ENCODE results near the gene SOST. TPM values are rescaled to one million over a fixed set of nuclear protein-coding genes. Genes with fewer than 3 reads are reported as not detected.

The SOST gene
- total RNA-seq, 1 experiment from 2014 or later = not detected

DNA sequence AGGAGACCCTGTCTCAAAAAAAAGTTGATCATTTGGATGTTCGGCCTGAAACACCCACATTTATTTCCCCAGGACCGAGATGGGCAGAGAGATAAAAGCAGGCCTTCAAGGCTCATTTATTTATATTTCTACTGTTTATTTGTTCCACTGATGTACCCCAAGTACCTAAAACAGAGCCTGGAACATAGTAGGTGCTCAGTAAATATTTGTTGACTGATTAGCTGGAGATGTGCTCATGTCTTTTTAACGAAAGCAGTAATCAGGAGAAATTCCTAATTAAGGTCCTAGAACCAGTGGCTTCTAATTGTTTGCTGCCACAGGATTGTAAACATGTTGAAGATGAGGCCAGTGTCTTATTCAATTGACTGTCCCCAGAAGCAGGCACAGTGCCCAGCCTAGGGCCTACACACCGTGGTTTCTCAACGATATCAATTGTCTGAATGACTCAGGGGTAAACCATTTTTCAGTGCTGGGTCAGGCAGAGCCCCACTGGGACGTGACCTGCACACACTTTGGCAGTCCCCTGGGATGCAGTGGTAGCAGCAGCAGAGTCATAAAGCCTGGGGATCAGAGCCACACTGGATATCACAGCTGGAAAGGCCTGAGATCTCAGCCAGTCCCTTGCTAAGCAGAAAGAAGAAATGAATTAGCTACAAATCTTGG is 34.8 kb downstream of the SOST start:
- Histone ChIP-seq H3K27me3 (ENCODE audit: insufficient read depth, low read length) (no peaks in the 10 kb centered on the region), H2AFZ (ENCODE audit: low read length) (no peak overlapping the region), H3K9ac (ENCODE audit: extremely low read depth, insufficient read length, low read length) (no peak overlapping the region), H3K4ac (ENCODE audit: low read depth, low read length) (no peak overlapping the region), H3K23me2 (ENCODE audit: insufficient read length, low read depth, low read length, poor library complexity, severe bottlenecking) (peaks cover 4% of the 10 kb centered on the region), H4K8ac (replicated peaks; ENCODE audit: insufficient read length, low read depth, low read length) (no peak overlapping the region), H3K9me3 (ENCODE audit: control insufficient read depth, low read depth, low read length) (no peaks in the 10 kb centered on the region), H3K4me2 (ENCODE audit: insufficient read depth, insufficient read length, low read length) (no peak overlapping the region), H3K23ac (ENCODE audit: insufficient read length, low read depth, low read length) (no peak overlapping the region), H3K79me2 (ENCODE audit: insufficient read depth, low read length) (no peaks in the 10 kb centered on the region), H3K27ac (ENCODE audit: insufficient read length, low read depth, low read length) (no peak overlapping the region), H4K91ac (ENCODE audit: insufficient read length, low read depth, low read length) (no peak overlapping the region), H2AK5ac (ENCODE audit: insufficient read length, low read length) (no peak overlapping the region), H3K18ac (ENCODE audit: insufficient read length, low read depth, low read length) (no peak overlapping the region), H4K20me1 (ENCODE audit: control insufficient read depth, insufficient read depth, insufficient read length) (no peaks in the 10 kb centered on the region), H3K79me1 (ENCODE audit: insufficient read depth, low read depth, low read length, poor library complexity, severe bottlenecking) (no peaks in the 10 kb centered on the region), H3K4me1 (ENCODE audit: insufficient read depth, low read length) (no peaks in the 10 kb centered on the region; the same call in 1 of the 2 replicates), H2BK20ac (ENCODE audit: low read depth, low read length, poor library complexity, severe bottlenecking) (no peak overlapping the region), H3K14ac (ENCODE audit: insufficient read depth, low read length) (no peak overlapping the region), H4K5ac (ENCODE audit: insufficient read length, low read depth, low read length) (no peak overlapping the region), H3T11ph (ENCODE audit: low read length) (no peak overlapping the region), H2BK5ac (ENCODE audit: insufficient read length, low read length) (no peak overlapping the region), H2BK120ac (ENCODE audit: low read depth, low read length, poor library complexity, severe bottlenecking) (no peak overlapping the region), H3K56ac (ENCODE audit: insufficient read length, low read depth, low read length) (no peak overlapping the region), H2BK12ac (ENCODE audit: insufficient read length, low read depth, low read length) (no peak overlapping the region), H2BK15ac (ENCODE audit: low read depth, low read length) (no peak overlapping the region)
- no peak for DNase-seq
- no peaks in the 10 kb centered on the region; a peak in 1 of 5 replicates for H3K9me3 Mint-ChIP-seq
- peaks cover 7% of the 10 kb centered on the region for H3K27me3 Mint-ChIP-seq (ENCODE audit: low read depth)
- H3K4me1 Mint-ChIP-seq = peaks cover 22 to 26% of the 10 kb centered on the region in 2 experiments
- no peak for TF ChIP-seq CTCF (conservative IDR thresholded peaks at IDR 0.05)
- WGBS (ENCODE audit: extremely low coverage, insufficient read length, low lambda C conversion rate) = no CpG with 5 or more reads among the region's 6 CpGs
- H3K27ac Mint-ChIP-seq = no peak overlapping the region
- H3K36me3 Mint-ChIP-seq (ENCODE audit: insufficient read depth in 1 of 3, low read depth in 3 of 3) = no peaks in the 10 kb centered on the region
- H3K4me3 Mint-ChIP-seq = no peak overlapping the region

Data from H9 (cell line).